ENCODE data around the gene DLG2. TPM values are rescaled to one million over a fixed set of nuclear protein-coding genes. Genes with fewer than 3 reads are reported as not detected.

The DLG2 gene
- total RNA-seq, 1 donor from 2014 or later = 1.8 TPM

DNA sequence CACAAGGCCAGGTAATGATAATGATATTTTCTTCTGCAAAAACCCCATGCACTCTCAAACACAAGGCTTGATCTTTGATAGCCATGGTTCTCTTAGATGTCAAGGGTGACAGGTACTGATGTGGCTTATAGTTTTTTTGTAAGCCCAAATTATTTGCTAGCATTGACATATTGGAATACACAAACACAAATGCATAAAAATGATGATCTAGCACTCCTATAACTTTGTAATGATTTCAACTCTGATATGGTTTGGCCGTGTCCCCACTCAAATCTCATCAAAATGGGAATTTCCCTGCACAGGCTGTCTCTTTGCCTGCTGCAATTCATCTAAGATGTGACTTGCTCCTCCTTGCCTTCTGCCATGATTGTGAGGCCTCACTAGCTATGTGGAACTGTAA lies 1768.5 kb downstream of the DLG2 start:
- Histone ChIP-seq H3K9me3 (ENCODE audit: insufficient read depth, low read depth, low read length) (no peaks in the 10 kb centered on the region), H3K27me3 (ENCODE audit: insufficient read depth, low read length) (no peaks in the 10 kb centered on the region), H4K20me1 (ENCODE audit: insufficient read depth, low read length) (no peaks in the 10 kb centered on the region), H3K27ac (ENCODE audit: low read depth, low read length) (no peak overlapping the region), H3K36me3 (ENCODE audit: insufficient read depth, low read length) (no peaks in the 10 kb centered on the region), H3K4me3 (ENCODE audit: insufficient read depth, low read depth, low read length) (no peak overlapping the region), H2AFZ (ENCODE audit: low read depth, low read length) (no peak overlapping the region), H3K4me2 (ENCODE audit: low read length) (no peak overlapping the region), H3K79me2 (ENCODE audit: insufficient read depth, low read length) (no peaks in the 10 kb centered on the region), H3K9ac (ENCODE audit: low read length) (no peak overlapping the region), H3K4me1 (ENCODE audit: insufficient read depth, low read length) (no peaks in the 10 kb centered on the region)
- Mint-ChIP-seq H3K4me1 (ENCODE audit: low read depth, unreplicated experiment) (peaks cover 3% of the 10 kb centered on the region), H3K27me3 (ENCODE audit: low read depth, unreplicated experiment) (no peaks in the 10 kb centered on the region), H3K9me3 (ENCODE audit: unreplicated experiment) (peaks cover 15% of the 10 kb centered on the region), H3K27ac (ENCODE audit: unreplicated experiment) (no peak overlapping the region), H3K4me3 (ENCODE audit: unreplicated experiment) (no peak overlapping the region), H3K36me3 (ENCODE audit: low read depth, unreplicated experiment) (no peaks in the 10 kb centered on the region)
- FAIRE-seq (no peak), DNase-seq (ENCODE audit: low read depth) (no peak)
- TF ChIP-seq, protein P1, sequence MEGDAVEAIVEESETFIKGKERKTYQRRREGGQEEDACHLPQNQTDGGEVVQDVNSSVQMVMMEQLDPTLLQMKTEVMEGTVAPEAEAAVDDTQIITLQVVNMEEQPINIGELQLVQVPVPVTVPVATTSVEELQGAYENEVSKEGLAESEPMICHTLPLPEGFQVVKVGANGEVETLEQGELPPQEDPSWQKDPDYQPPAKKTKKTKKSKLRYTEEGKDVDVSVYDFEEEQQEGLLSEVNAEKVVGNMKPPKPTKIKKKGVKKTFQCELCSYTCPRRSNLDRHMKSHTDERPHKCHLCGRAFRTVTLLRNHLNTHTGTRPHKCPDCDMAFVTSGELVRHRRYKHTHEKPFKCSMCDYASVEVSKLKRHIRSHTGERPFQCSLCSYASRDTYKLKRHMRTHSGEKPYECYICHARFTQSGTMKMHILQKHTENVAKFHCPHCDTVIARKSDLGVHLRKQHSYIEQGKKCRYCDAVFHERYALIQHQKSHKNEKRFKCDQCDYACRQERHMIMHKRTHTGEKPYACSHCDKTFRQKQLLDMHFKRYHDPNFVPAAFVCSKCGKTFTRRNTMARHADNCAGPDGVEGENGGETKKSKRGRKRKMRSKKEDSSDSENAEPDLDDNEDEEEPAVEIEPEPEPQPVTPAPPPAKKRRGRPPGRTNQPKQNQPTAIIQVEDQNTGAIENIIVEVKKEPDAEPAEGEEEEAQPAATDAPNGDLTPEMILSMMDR (IDR thresholded peaks at IDR 0.05; ENCODE audit: insufficient read depth, low read depth, low read length) = no peak
- TF ChIP-seq EZH2 (IDR thresholded peaks at IDR 0.05; ENCODE audit: insufficient read depth, low read length) = no peak

GRCh38 chr11:83855237-83855636 lies 1771.9 kb downstream of the DLG2 start:
- Histone ChIP-seq H3K27me3 (ENCODE audit: insufficient read depth, low read length) (no peaks in the 10 kb centered on the region), H3K36me3 (ENCODE audit: insufficient read depth, low read length) (no peaks in the 10 kb centered on the region), H3K4me1 (ENCODE audit: insufficient read depth, low read length) (no peaks in the 10 kb centered on the region), H3K9ac (ENCODE audit: low read length) (no peak overlapping the region), H4K20me1 (ENCODE audit: insufficient read depth, low read length) (no peaks in the 10 kb centered on the region), H3K4me2 (ENCODE audit: low read length) (no peak overlapping the region), H2AFZ (ENCODE audit: low read depth, low read length) (no peak overlapping the region), H3K9me3 (ENCODE audit: insufficient read depth, low read depth, low read length) (no peaks in the 10 kb centered on the region), H3K4me3 (ENCODE audit: insufficient read depth, low read depth, low read length) (no peak overlapping the region), H3K27ac (ENCODE audit: low read depth, low read length) (no peak overlapping the region), H3K79me2 (ENCODE audit: insufficient read depth, low read length) (no peaks in the 10 kb centered on the region)
- Mint-ChIP-seq H3K9me3 (ENCODE audit: unreplicated experiment) (peaks cover 8% of the 10 kb centered on the region), H3K27me3 (ENCODE audit: low read depth, unreplicated experiment) (no peaks in the 10 kb centered on the region), H3K4me3 (ENCODE audit: unreplicated experiment) (no peak overlapping the region), H3K27ac (ENCODE audit: unreplicated experiment) (no peak overlapping the region), H3K36me3 (ENCODE audit: low read depth, unreplicated experiment) (no peaks in the 10 kb centered on the region), H3K4me1 (ENCODE audit: low read depth, unreplicated experiment) (peaks cover 8% of the 10 kb centered on the region)
- DNase-seq (ENCODE audit: low read depth) (no peak), FAIRE-seq (no peak)
- no peak for TF ChIP-seq EZH2 (IDR thresholded peaks at IDR 0.05; ENCODE audit: insufficient read depth, low read length)
- TF ChIP-seq, protein P1 (IDR thresholded peaks at IDR 0.05; ENCODE audit: insufficient read depth, low read depth, low read length) = no peak

DNA sequence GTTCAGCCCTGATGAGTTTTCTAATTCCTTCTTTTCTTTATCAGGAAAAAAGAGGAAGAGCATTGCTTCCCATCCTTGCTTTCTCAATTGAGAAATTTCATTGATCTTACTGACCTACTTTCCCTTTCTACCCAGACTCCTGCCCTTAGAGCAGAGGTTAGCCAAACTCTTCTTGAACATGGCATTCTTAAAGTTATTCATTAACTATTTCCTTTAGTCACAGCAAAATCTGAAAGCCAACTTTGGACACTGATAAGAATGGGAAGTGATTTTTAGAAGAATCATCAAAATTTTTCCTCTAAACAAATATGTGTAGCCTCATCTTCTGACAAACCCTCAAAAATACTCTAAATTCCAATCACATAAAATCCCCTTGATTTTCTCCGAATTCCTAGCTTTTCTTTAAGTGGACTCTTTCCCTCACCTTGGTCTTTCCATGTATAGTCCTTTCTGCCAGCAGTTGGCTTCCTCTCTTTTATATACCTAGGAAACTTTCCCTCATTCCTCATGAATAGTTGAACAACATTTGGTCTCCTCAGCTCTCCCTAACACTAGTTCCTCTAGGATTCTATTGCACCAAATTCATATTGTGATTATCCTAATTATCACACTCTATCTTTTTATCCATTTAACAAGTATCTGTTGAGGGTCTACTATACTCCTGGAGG lies 1774.2 kb downstream of the DLG2 start:
- H3K27ac ChIP-seq (ENCODE audit: low read depth, low read length) = no peak overlapping the region
- FAIRE-seq = no peak
- H2AFZ ChIP-seq (ENCODE audit: low read depth, low read length) = no peak overlapping the region
- H3K36me3 ChIP-seq (ENCODE audit: insufficient read depth, low read length) = no peaks in the 10 kb centered on the region
- H3K4me1 ChIP-seq (ENCODE audit: insufficient read depth, low read length) = no peaks in the 10 kb centered on the region
- no peak overlapping the region for H3K4me2 ChIP-seq (ENCODE audit: low read length)
- no peaks in the 10 kb centered on the region for H4K20me1 ChIP-seq (ENCODE audit: insufficient read depth, low read length)
- no peak for DNase-seq (ENCODE audit: low read depth)
- Mint-ChIP-seq H3K9me3 (ENCODE audit: unreplicated experiment) (no peaks in the 10 kb centered on the region), H3K27me3 (ENCODE audit: low read depth, unreplicated experiment) (no peaks in the 10 kb centered on the region), H3K27ac (ENCODE audit: unreplicated experiment) (no peak overlapping the region), H3K4me1 (ENCODE audit: low read depth, unreplicated experiment) (peaks cover 8% of the 10 kb centered on the region), H3K36me3 (ENCODE audit: low read depth, unreplicated experiment) (no peaks in the 10 kb centered on the region), H3K4me3 (ENCODE audit: unreplicated experiment) (no peak overlapping the region)
- TF ChIP-seq EZH2 (IDR thresholded peaks at IDR 0.05; ENCODE audit: insufficient read depth, low read length) = no peak
- TF ChIP-seq, protein P1 (IDR thresholded peaks at IDR 0.05; ENCODE audit: insufficient read depth, low read depth, low read length) = no peak
- H3K9ac ChIP-seq (ENCODE audit: low read length) = no peak overlapping the region
- H3K79me2 ChIP-seq (ENCODE audit: insufficient read depth, low read length) = no peaks in the 10 kb centered on the region
- H3K9me3 ChIP-seq (ENCODE audit: insufficient read depth, low read depth, low read length) = no peaks in the 10 kb centered on the region
- no peak overlapping the region for H3K4me3 ChIP-seq (ENCODE audit: insufficient read depth, low read depth, low read length)
- H3K27me3 ChIP-seq (ENCODE audit: insufficient read depth, low read length) = no peaks in the 10 kb centered on the region
